ENCODE measurements around the gene SAP130. TPM values are rescaled to one million over a fixed set of nuclear protein-coding genes. Genes with fewer than 3 reads are reported as not detected.

Gene SAP130
- total RNA-seq, 4 donors from 2014 or later: 8.9 to 44.0 (median 11.7) TPM

DNA sequence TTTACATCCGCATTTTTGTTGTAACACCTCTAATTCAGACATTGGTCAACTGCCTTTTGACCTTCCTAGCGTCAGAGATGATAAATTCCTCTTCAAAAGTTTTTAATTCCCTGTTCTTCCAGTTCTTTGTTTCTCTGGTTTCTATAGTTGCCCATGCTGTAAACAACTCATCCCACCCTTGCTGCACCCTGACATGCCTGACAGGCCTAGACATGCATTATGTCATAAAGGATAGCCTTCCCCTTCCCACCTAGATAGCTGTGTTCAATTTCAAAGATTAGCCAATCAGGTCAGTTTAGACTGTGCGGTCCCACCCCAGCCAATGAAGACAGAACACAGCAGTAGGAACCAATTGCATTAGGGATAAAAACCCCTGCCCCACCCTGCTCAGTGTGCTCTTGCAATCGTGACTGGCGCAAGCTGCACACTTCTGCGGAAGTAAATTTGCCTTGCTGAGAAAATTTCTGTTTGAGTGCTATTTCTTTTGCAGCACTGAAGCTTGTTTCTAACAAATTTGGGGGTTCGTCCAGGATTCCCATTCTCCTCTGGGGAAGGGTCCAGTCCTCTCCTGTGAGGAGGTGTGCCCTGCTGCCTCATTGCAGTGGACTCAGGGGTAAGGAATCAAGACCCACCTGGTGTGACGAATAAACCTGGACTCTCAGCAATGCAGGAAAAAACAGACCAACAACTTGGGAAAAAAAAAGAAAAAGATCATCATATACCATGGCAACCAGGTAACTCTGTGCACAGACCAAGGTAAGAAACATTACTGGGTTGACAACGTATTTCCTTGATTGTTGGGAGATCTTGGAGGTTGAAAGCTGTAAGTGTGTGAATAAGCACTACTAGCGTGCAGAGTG lies 9.1 kb upstream of the SAP130 start:
- TF ChIP-seq POLR2A (IDR thresholded peaks at IDR 0.05): no peak
- TF ChIP-seq, protein P1, sequence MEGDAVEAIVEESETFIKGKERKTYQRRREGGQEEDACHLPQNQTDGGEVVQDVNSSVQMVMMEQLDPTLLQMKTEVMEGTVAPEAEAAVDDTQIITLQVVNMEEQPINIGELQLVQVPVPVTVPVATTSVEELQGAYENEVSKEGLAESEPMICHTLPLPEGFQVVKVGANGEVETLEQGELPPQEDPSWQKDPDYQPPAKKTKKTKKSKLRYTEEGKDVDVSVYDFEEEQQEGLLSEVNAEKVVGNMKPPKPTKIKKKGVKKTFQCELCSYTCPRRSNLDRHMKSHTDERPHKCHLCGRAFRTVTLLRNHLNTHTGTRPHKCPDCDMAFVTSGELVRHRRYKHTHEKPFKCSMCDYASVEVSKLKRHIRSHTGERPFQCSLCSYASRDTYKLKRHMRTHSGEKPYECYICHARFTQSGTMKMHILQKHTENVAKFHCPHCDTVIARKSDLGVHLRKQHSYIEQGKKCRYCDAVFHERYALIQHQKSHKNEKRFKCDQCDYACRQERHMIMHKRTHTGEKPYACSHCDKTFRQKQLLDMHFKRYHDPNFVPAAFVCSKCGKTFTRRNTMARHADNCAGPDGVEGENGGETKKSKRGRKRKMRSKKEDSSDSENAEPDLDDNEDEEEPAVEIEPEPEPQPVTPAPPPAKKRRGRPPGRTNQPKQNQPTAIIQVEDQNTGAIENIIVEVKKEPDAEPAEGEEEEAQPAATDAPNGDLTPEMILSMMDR (IDR thresholded peaks at IDR 0.05): no peak
- intact Hi-C loops (cut with DNase I; ENCODE audit: low total_unique reads): no loop called here
- DNase-seq (ENCODE audit: low spot score in 2 of 2): no peak
- WGBS, 2 donors: 87 to 89% methylated on average over 10 of the region's 10 CpGs
- no peak overlapping the region for H3K4me3 ChIP-seq (ENCODE audit: low read depth, poor library complexity, severe bottlenecking)

DNA sequence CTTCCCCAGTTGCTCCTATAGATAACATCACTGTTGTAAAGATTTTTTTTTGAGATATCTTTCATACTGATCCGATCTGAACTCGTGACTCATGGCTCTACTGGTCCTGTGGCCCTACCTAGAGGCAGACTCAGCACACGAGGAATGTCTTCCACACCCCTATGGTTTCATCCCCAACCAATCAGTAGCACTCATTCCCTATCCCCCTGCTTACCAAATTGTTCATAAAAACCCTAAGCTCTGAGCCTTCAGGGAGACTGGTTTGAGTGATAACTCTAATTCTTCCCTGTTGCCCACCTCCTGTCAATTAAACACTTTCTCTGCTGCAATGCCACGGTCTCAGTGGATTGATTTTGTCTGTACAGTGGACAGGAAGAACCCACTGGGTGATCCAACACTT lies 4.2 kb upstream of the SAP130 start:
- DNase-seq (ENCODE audit: low spot score in 2 of 2): no peak
- intact Hi-C loops (cut with DNase I; ENCODE audit: low total_unique reads): no loop called here
- WGBS, 2 donors: 56% methylated on average over 4 of the region's 4 CpGs
- no peak overlapping the region for H3K4me3 ChIP-seq (ENCODE audit: low read depth, poor library complexity, severe bottlenecking)
- TF ChIP-seq, protein P1 (IDR thresholded peaks at IDR 0.05): no peak
- no peak for TF ChIP-seq POLR2A (IDR thresholded peaks at IDR 0.05)

DNA sequence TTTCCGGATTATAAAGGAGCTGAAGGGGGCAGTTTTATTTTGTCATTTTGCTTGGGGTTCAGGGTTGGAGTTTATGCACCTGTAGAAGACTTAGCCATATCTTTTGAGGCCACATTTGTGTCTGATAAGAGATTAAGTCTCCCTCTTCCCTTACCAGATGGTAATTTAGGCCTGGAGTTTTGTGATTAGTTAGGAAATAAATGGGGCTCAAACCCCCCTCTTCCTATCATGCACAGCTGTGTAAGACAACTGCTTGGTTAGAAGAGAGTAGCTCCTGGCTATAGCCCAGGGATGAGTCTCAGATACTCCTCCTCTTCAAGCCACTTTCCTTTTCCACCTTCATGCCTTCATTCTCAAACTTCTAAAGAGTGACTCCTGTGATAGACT lies 802 bp upstream of the SAP130 start:
- TF ChIP-seq, protein P1 (IDR thresholded peaks at IDR 0.05): no peak
- TF ChIP-seq POLR2A (IDR thresholded peaks at IDR 0.05): no peak
- DNase-seq (ENCODE audit: low spot score in 2 of 2): no peak
- intact Hi-C loops (cut with DNase I; ENCODE audit: low total_unique reads): no loop called here
- whole genome bisulfite sequencing, 2 donors: 0% methylated on average over 1 of the region's 1 CpG
- peak overlapping the region; percentile 47 for H3K4me3 ChIP-seq (ENCODE audit: low read depth, poor library complexity, severe bottlenecking)

DNA sequence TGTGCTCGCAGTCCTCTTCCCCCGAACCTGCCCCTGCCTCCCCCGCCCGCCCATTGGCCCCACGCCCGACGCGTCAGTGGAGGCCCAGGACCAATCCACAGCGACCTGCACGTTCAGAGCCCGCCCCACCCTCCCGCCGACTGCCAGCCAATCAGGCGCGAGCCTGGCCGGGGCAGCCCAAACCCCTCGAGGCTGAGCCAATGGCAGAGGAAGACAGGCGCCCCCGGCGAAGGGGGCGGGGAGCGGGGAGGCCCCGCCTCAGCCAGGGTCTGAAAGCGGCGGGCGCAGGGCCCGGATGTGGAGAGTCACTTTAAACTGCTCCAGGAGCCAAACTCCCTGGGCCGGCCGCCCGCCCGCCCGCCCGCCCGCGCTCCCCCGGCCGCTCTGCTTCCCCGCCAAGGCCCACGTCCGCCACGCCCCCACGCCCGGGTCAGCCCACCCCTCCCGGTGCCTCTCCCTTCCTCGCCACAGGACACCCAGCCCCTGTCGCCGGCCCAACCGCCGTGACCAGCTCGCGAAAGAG lies 520 bp downstream of the SAP130 start:
- TF ChIP-seq POLR2A (IDR thresholded peaks at IDR 0.05): no peak
- TF ChIP-seq, protein P1 (IDR thresholded peaks at IDR 0.05): no peak
- DNase-seq (ENCODE audit: low spot score in 2 of 2): peak; percentile 99 to 100
- WGBS, 2 donors: 0% methylated on average over 9 to 14 of the region's 51 CpGs
- intact Hi-C loops (cut with DNase I; ENCODE audit: low total_unique reads): no loop called here
- H3K4me3 ChIP-seq (ENCODE audit: low read depth, poor library complexity, severe bottlenecking): peak overlapping the region; percentile 78

DNA sequence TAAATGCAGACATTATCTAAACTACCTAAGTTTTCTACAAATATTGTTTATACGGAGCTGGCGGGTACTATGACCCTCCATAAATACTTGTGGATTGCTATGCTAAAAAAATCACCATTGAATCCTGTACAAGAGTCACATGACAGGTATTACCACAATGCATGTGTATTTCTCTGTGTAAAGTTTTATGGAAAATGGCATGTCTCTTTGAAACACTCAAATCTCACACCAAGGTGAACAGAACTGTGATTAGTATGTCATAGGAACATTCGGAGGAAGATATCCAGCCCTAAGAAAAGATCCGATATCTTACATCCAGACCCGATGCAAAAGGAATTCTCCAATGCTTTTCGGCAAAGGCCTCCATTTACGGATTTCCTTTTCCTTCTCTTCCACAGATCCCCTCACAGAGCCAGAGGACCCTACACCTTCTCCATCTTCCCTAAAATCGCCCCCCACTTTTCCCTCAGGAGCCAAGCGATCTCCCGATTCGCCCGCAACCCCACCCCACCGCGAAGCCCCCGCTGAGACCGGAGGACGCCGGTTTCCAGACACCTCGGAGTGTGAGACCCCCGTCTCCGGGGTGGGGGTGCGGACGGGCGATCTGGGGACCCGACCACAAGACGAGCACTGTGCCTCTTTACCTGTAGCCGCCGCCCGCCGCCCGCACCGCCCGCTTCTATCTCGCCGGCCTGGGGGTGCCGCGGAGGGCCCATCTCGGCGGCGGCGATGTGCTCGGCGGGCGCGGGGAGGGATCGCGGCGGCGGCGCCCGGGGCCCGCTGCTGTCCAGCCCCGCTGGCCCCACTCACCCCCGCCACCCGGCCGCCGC lies 1.2 kb downstream of the SAP130 start:
- intact Hi-C loops (cut with DNase I; ENCODE audit: low total_unique reads): no loop called here
- no peak for DNase-seq (ENCODE audit: low spot score in 2 of 2)
- H3K4me3 ChIP-seq (ENCODE audit: low read depth, poor library complexity, severe bottlenecking): peak overlapping the region; percentile 76
- TF ChIP-seq, protein P1 (IDR thresholded peaks at IDR 0.05): no peak
- TF ChIP-seq POLR2A (IDR thresholded peaks at IDR 0.05): no peak
- WGBS, 2 donors: 2% methylated on average over 21 to 25 of the region's 57 CpGs

All from lower leg skin (tissue), 4 donors.